ENCODE measurements around the gene LMTK2.
"Not testable (repeated sequence)": the region's sequence is repeated elsewhere in the genome, so short reads cannot be mapped to it uniquely, and the experiment has no call there.

The LMTK2 gene

GRCh38 chr7:98216941-98217622 lies 110.4 kb downstream of the LMTK2 start:
- Histone ChIP-seq H3K27me3 (ENCODE audit: control insufficient read depth, insufficient read depth, low read length) (no peaks in the 10 kb centered on the region), H3K4me3 (ENCODE audit: low read length) (no peak overlapping the region), H3K4me1 (ENCODE audit: control insufficient read depth, insufficient read depth, low read length) (no peaks in the 10 kb centered on the region), H3K36me3 (ENCODE audit: control insufficient read depth, insufficient read depth, low read length) (no peaks in the 10 kb centered on the region; the same call in 1 of the 2 replicates), H3K27ac (ENCODE audit: low read length) (no peak overlapping the region), H3K9me3 (ENCODE audit: control insufficient read depth, insufficient read depth, low read length) (no peaks in the 10 kb centered on the region)
- WGBS (ENCODE audit: insufficient coverage, insufficient read length) = no CpG with 5 or more reads among the region's 24 CpGs
- DNase-seq (ENCODE audit: low read depth, low spot score) = no peak

- Histone ChIP-seq H3K36me3 (ENCODE audit: control insufficient read depth, insufficient read depth, low read length) (no peaks in the 10 kb centered on the region; the same call in 1 of the 2 replicates), H3K27me3 (ENCODE audit: control insufficient read depth, insufficient read depth, low read length) (no peaks in the 10 kb centered on the region), H3K4me1 (ENCODE audit: control insufficient read depth, insufficient read depth, low read length) (no peaks in the 10 kb centered on the region), H3K9me3 (ENCODE audit: control insufficient read depth, insufficient read depth, low read length) (no peaks in the 10 kb centered on the region), H3K27ac (ENCODE audit: low read length) (no peak overlapping the region), H3K4me3 (ENCODE audit: low read length) (no peak overlapping the region)
- DNase-seq (ENCODE audit: low read depth, low spot score) = no peak
- WGBS (ENCODE audit: insufficient coverage, insufficient read length) = no CpG with 5 or more reads among the region's 41 CpGs
These were observed 111.2 kb downstream of the LMTK2 start for GRCh38 chr7:98217623-98218582.

GRCh38 chr7:98219382-98219781 lies 112.7 kb downstream of the LMTK2 start:
- H3K9me3 ChIP-seq (ENCODE audit: control insufficient read depth, insufficient read depth, low read length); H3K4me3 ChIP-seq (ENCODE audit: low read length); DNase-seq (ENCODE audit: low read depth, low spot score); H3K27ac ChIP-seq (ENCODE audit: low read length); H3K27me3 ChIP-seq (ENCODE audit: control insufficient read depth, insufficient read depth, low read length); H3K36me3 ChIP-seq (ENCODE audit: control insufficient read depth, insufficient read depth, low read length); H3K4me1 ChIP-seq (ENCODE audit: control insufficient read depth, insufficient read depth, low read length): not testable (repeated sequence)
- WGBS (ENCODE audit: insufficient coverage, insufficient read length) = no CpG with 5 or more reads among the region's 6 CpGs

GRCh38 chr7:98221611-98222532 lies 115.2 kb downstream of the LMTK2 start:
- Histone ChIP-seq H3K27ac (ENCODE audit: low read length) (no peak overlapping the region), H3K27me3 (ENCODE audit: control insufficient read depth, insufficient read depth, low read length) (no peaks in the 10 kb centered on the region), H3K9me3 (ENCODE audit: control insufficient read depth, insufficient read depth, low read length) (no peaks in the 10 kb centered on the region), H3K36me3 (ENCODE audit: control insufficient read depth, insufficient read depth, low read length) (no peaks in the 10 kb centered on the region; the same call in 1 of the 2 replicates), H3K4me1 (ENCODE audit: control insufficient read depth, insufficient read depth, low read length) (no peaks in the 10 kb centered on the region), H3K4me3 (ENCODE audit: low read length) (no peak overlapping the region)
- no peak for DNase-seq (ENCODE audit: low read depth, low spot score)
- WGBS (ENCODE audit: insufficient coverage, insufficient read length) = no CpG with 5 or more reads among the region's 34 CpGs

GRCh38 chr7:98222533-98223195 lies 116.0 kb downstream of the LMTK2 start:
- Histone ChIP-seq H3K4me3 (ENCODE audit: low read length) (no peak overlapping the region), H3K4me1 (ENCODE audit: control insufficient read depth, insufficient read depth, low read length) (no peaks in the 10 kb centered on the region), H3K27ac (ENCODE audit: low read length) (no peak overlapping the region), H3K36me3 (ENCODE audit: control insufficient read depth, insufficient read depth, low read length) (no peaks in the 10 kb centered on the region; the same call in 1 of the 2 replicates), H3K9me3 (ENCODE audit: control insufficient read depth, insufficient read depth, low read length) (no peaks in the 10 kb centered on the region), H3K27me3 (ENCODE audit: control insufficient read depth, insufficient read depth, low read length) (no peaks in the 10 kb centered on the region)
- DNase-seq (ENCODE audit: low read depth, low spot score) = no peak
- no CpG with 5 or more reads among the region's 30 CpGs for WGBS (ENCODE audit: insufficient coverage, insufficient read length)

- Histone ChIP-seq H3K27me3 (ENCODE audit: control insufficient read depth, insufficient read depth, low read length) (no peaks in the 10 kb centered on the region), H3K9me3 (ENCODE audit: control insufficient read depth, insufficient read depth, low read length) (no peaks in the 10 kb centered on the region), H3K36me3 (ENCODE audit: control insufficient read depth, insufficient read depth, low read length) (no peaks in the 10 kb centered on the region; the same call in 1 of the 2 replicates), H3K4me1 (ENCODE audit: control insufficient read depth, insufficient read depth, low read length) (no peaks in the 10 kb centered on the region), H3K4me3 (ENCODE audit: low read length) (no peak overlapping the region), H3K27ac (ENCODE audit: low read length) (no peak overlapping the region)
- WGBS (ENCODE audit: insufficient coverage, insufficient read length) = no CpG with 5 or more reads among the region's 15 CpGs
- no peak for DNase-seq (ENCODE audit: low read depth, low spot score)
These were observed 116.8 kb downstream of the LMTK2 start for GRCh38 chr7:98223351-98223897.

GRCh38 chr7:98223898-98224700 lies 117.4 kb downstream of the LMTK2 start:
- no peaks in the 10 kb centered on the region for H3K9me3 ChIP-seq (ENCODE audit: control insufficient read depth, insufficient read depth, low read length)
- H3K4me3 ChIP-seq (ENCODE audit: low read length) = no peak overlapping the region
- no peaks in the 10 kb centered on the region for H3K27me3 ChIP-seq (ENCODE audit: control insufficient read depth, insufficient read depth, low read length)
- WGBS (ENCODE audit: insufficient coverage, insufficient read length) = no CpG with 5 or more reads among the region's 21 CpGs
- no peaks in the 10 kb centered on the region; the same call in 1 of the 2 replicates for H3K36me3 ChIP-seq (ENCODE audit: control insufficient read depth, insufficient read depth, low read length)
- no peak for DNase-seq (ENCODE audit: low read depth, low spot score)
- no peak overlapping the region for H3K27ac ChIP-seq (ENCODE audit: low read length)
- no peaks in the 10 kb centered on the region for H3K4me1 ChIP-seq (ENCODE audit: control insufficient read depth, insufficient read depth, low read length)

- no peak overlapping the region for H3K4me3 ChIP-seq (ENCODE audit: low read length)
- H3K27me3 ChIP-seq (ENCODE audit: control insufficient read depth, insufficient read depth, low read length) = no peaks in the 10 kb centered on the region
- WGBS (ENCODE audit: insufficient coverage, insufficient read length) = no CpG with 5 or more reads among the region's 21 CpGs
- H3K4me1 ChIP-seq (ENCODE audit: control insufficient read depth, insufficient read depth, low read length) = no peaks in the 10 kb centered on the region
- H3K9me3 ChIP-seq (ENCODE audit: control insufficient read depth, insufficient read depth, low read length) = no peaks in the 10 kb centered on the region
- H3K27ac ChIP-seq (ENCODE audit: low read length) = no peak overlapping the region
- no peaks in the 10 kb centered on the region; the same call in 1 of the 2 replicates for H3K36me3 ChIP-seq (ENCODE audit: control insufficient read depth, insufficient read depth, low read length)
- no peak for DNase-seq (ENCODE audit: low read depth, low spot score)
These were observed 118.1 kb downstream of the LMTK2 start for GRCh38 chr7:98224701-98225181.
